Measurements from ENCODE around the gene ARHGAP42.

The ARHGAP42 gene

GRCh38 chr11:100805506-100806199 is 118.6 kb downstream of the ARHGAP42 start:
- DNase-seq = no peak

- DNase-seq = no peak
Observed at GRCh38 chr11:100806296-100806695, 119.2 kb downstream of the ARHGAP42 start.

- DNase-seq = no peak
Observed at GRCh38 chr11:100808904-100809491, 121.9 kb downstream of the ARHGAP42 start.

- DNase-seq = no peak
Observed at GRCh38 chr11:100810146-100810545, 123.1 kb downstream of the ARHGAP42 start.

- DNase-seq = no peak
Observed at GRCh38 chr11:100810666-100811065, 123.6 kb downstream of the ARHGAP42 start.

GRCh38 chr11:100812517-100812916 is 125.4 kb downstream of the ARHGAP42 start:
- no peak for DNase-seq

GRCh38 chr11:100815787-100816330 is 128.8 kb downstream of the ARHGAP42 start:
- no peak for DNase-seq

- DNase-seq = no peak
Observed at GRCh38 chr11:100816823-100817222, 129.7 kb downstream of the ARHGAP42 start.

- DNase-seq = no peak
Observed at GRCh38 chr11:100817620-100818019, 130.5 kb downstream of the ARHGAP42 start.

GRCh38 chr11:100820621-100821020 is 133.5 kb downstream of the ARHGAP42 start:
- DNase-seq = no peak

- DNase-seq = no peak
Observed at GRCh38 chr11:100821198-100821597, 134.1 kb downstream of the ARHGAP42 start.

- DNase-seq = no peak
Observed at GRCh38 chr11:100823360-100823759, 136.3 kb downstream of the ARHGAP42 start.

- DNase-seq = no peak
Observed at GRCh38 chr11:100824041-100824809, 137.1 kb downstream of the ARHGAP42 start.

GRCh38 chr11:100825626-100826025 is 138.5 kb downstream of the ARHGAP42 start:
- DNase-seq = no peak

GRCh38 chr11:100827934-100828661 is 141.0 kb downstream of the ARHGAP42 start:
- DNase-seq = no peak

GRCh38 chr11:100830274-100830673 is 143.2 kb downstream of the ARHGAP42 start:
- no peak for DNase-seq

- DNase-seq = no peak
Observed at GRCh38 chr11:100830978-100831732, 144.1 kb downstream of the ARHGAP42 start.

GRCh38 chr11:100831929-100832494 is 144.9 kb downstream of the ARHGAP42 start:
- DNase-seq = no peak

- DNase-seq = no peak
Observed at GRCh38 chr11:100832829-100833228, 145.7 kb downstream of the ARHGAP42 start.

- no peak for DNase-seq
Observed at GRCh38 chr11:100833276-100833675, 146.2 kb downstream of the ARHGAP42 start.

- DNase-seq = no peak
Observed at GRCh38 chr11:100835854-100836253, 148.8 kb downstream of the ARHGAP42 start.

GRCh38 chr11:100837311-100837710 is 150.2 kb downstream of the ARHGAP42 start:
- no peak for DNase-seq

Measured in CD4-positive, alpha-beta T cell treated with Interleukin-12 subunit alpha and Interleukin-12 subunit beta, for 1 hour (primary cell).